Ovary (tissue), 3 donors: Measurements from ENCODE around the gene ECI1.

Experiments used
- CTCF ChIP-seq, 3 donors: fragments of 450-650 bp in 2 of 3; fragments of 200-600 bp in 1 of 3; IDR thresholded peaks; one replicate each; pipeline versions ENCODE4 v1.5.1 to v1.8.0; 2016 to 2022; ENCODE audit warnings: antibody characterized with exemption in 3 of 3, mild to moderate bottlenecking in 1 of 3
- POLR2A ChIP-seq: fragments of 450-650 bp; IDR thresholded peaks from one replicate; pipeline ENCODE4 v1.6.1; 2017; ENCODE audit warnings: antibody characterized with exemption, mild to moderate bottlenecking, moderate library complexity
- donor health status: DM: no; HTN: no; CAD: no.

GRCh38 chr16:2235695-2236336, 15.6 kb downstream of the ECI1 start:
- TF ChIP-seq CTCF (IDR thresholded peaks at IDR 0.05) (no peak), POLR2A (no peak)
